WI38 (cell line): Measurements from ENCODE around the gene SNRPB.

Experiments
- H3K4me3 ChIP-seq: 2 replicates; pipeline ENCODE4 v1.5.1; 2011; ENCODE audit warnings: low read depth, mild to moderate bottlenecking, control low read depth, low read length
- CTCF ChIP-seq: IDR thresholded peaks from 2 replicates; pipeline ENCODE4 v1.5.1; 2012; ENCODE audit warnings: low read depth, mild to moderate bottlenecking, control low read depth, low read length

The SNRPB gene

GRCh38 chr20:2459981-2460751 is 10.4 kb downstream of the SNRPB start:
- no peak overlapping the region for H3K4me3 ChIP-seq
- no peak for TF ChIP-seq CTCF

GRCh38 chr20:2458919-2459499 is 11.6 kb downstream of the SNRPB start:
- TF ChIP-seq CTCF = no peak
- H3K4me3 ChIP-seq = no peak overlapping the region

- H3K4me3 ChIP-seq = no peak overlapping the region
- no peak for TF ChIP-seq CTCF
Measured at GRCh38 chr20:2455771-2456497, 14.7 kb downstream of the SNRPB start.

GRCh38 chr20:2453792-2454191 is 16.8 kb downstream of the SNRPB start:
- H3K4me3 ChIP-seq = no peak overlapping the region
- TF ChIP-seq CTCF = no peak

GRCh38 chr20:2451939-2452732 is 18.5 kb downstream of the SNRPB start:
- H3K4me3 ChIP-seq = no peak overlapping the region
- TF ChIP-seq CTCF = peak; percentile 86

- H3K4me3 ChIP-seq = no peak overlapping the region
- TF ChIP-seq CTCF = no peak
Measured at GRCh38 chr20:2451422-2451821, 19.2 kb downstream of the SNRPB start.
